Fibroblast of pulmonary artery (primary cell): ENCODE measurements around the gene DMRTB1.

Experiments
- DNase-seq: peaks from one replicate; pipeline ENCODE4 v3.0.0-alpha.2; 2010; ENCODE audit warnings: low read depth
- H3K4me3 ChIP-seq: replicated peaks from 2 replicates; pipeline ENCODE4 v1.5.1; 2011; ENCODE audit warnings: low read depth, mild to moderate bottlenecking, control low read depth, low read length, moderate library complexity
- CTCF ChIP-seq: IDR thresholded peaks from 2 replicates; pipeline ENCODE4 v1.5.1; 2011; ENCODE audit warnings: mild to moderate bottlenecking, control low read depth, low read length, inconsistent platforms; ENCODE audit errors: missing control alignments

DMRTB1 gene

GRCh38 chr1:53447413-53447812, 11.8 kb upstream of the DMRTB1 start:
- no peak overlapping the region for H3K4me3 ChIP-seq
- no peak for DNase-seq
- TF ChIP-seq CTCF = no peak

- no peak overlapping the region for H3K4me3 ChIP-seq
- TF ChIP-seq CTCF = no peak
- no peak for DNase-seq
These were observed 10.9 kb upstream of the DMRTB1 start for GRCh38 chr1:53448241-53448841.

- TF ChIP-seq CTCF = no peak
- H3K4me3 ChIP-seq = no peak overlapping the region
- peak; percentile 59 for DNase-seq
These were observed 10.2 kb upstream of the DMRTB1 start for GRCh38 chr1:53449021-53449420.

GRCh38 chr1:53449693-53450092, 9.5 kb upstream of the DMRTB1 start:
- no peak for DNase-seq
- TF ChIP-seq CTCF = no peak
- H3K4me3 ChIP-seq = no peak overlapping the region

- no peak overlapping the region for H3K4me3 ChIP-seq
- no peak for DNase-seq
- peak; percentile 33 for TF ChIP-seq CTCF
These were observed 9.0 kb upstream of the DMRTB1 start for GRCh38 chr1:53450225-53450624.

GRCh38 chr1:53454019-53454418, 5.2 kb upstream of the DMRTB1 start:
- no peak overlapping the region for H3K4me3 ChIP-seq
- no peak for TF ChIP-seq CTCF
- no peak for DNase-seq

- TF ChIP-seq CTCF = no peak
- no peak overlapping the region for H3K4me3 ChIP-seq
- DNase-seq = no peak
These were observed 3.7 kb upstream of the DMRTB1 start for GRCh38 chr1:53455364-53455991.
